ENCODE results near the gene ATP5F1D. TPM values are rescaled to one million over a fixed set of nuclear protein-coding genes. Genes with fewer than 3 reads are reported as not detected.

ATP5F1D gene
- total and polyA plus RNA-seq, 2 of the 13 experiments (the other 11 are each of a cell fraction or from before 2014, with no cell fraction given), result 39.4 to 78.7 TPM

GRCh38 chr19:1261798-1262622 lies 20.5 kb downstream of the ATP5F1D start (continued):
- TF ChIP-seq ZNF784 (CRISPR knock-in tag; IDR thresholded peaks at IDR 0.05; ENCODE audit: borderline replicate concordance) (no peak), ZFP82 (CRISPR knock-in tag; IDR thresholded peaks at IDR 0.05; ENCODE audit: borderline replicate concordance) (no peak), ZNF761 (CRISPR knock-in tag; conservative IDR thresholded peaks at IDR 0.05) (no peak), MED1 (CRISPR knock-in tag; IDR thresholded peaks at IDR 0.05) (peak; percentile 21; the same call in 1 of the 2 replicates), KAT8 (CRISPR knock-in tag; IDR thresholded peaks at IDR 0.05) (0 out of 2 replicates have a peak, but pooled peaks have one; percentile 19), TFDP2 (CRISPR knock-in tag; IDR thresholded peaks at IDR 0.05) (no peak), ZNF878 (CRISPR knock-in tag; IDR thresholded peaks at IDR 0.05) (no peak), MYNN (CRISPR knock-in tag; IDR thresholded peaks at IDR 0.05; ENCODE audit: low read depth) (no peak), HIC2 (CRISPR knock-in tag; IDR thresholded peaks at IDR 0.05; ENCODE audit: low read depth) (no peak; the same call in 1 of the 2 replicates), STAT5B (CRISPR knock-in tag; IDR thresholded peaks at IDR 0.05) (no peak), MLLT10 (CRISPR knock-in tag; IDR thresholded peaks at IDR 0.05) (no peak), MED8 (CRISPR knock-in tag; IDR thresholded peaks at IDR 0.05; ENCODE audit: insufficient replicate concordance) (peak; percentile 8), MAZ (IDR thresholded peaks at IDR 0.05; ENCODE audit: borderline replicate concordance, low read depth, low read length) (no peak), MAZ (CRISPR knock-in tag; IDR thresholded peaks at IDR 0.05; ENCODE audit: low read depth) (no peak), RFXAP (CRISPR knock-in tag; IDR thresholded peaks at IDR 0.05; ENCODE audit: borderline replicate concordance) (0 out of 2 replicates have a peak, but pooled peaks have one; percentile 4), MXD1 (CRISPR knock-in tag; IDR thresholded peaks at IDR 0.05) (no peak), TAF1 (CRISPR knock-in tag; IDR thresholded peaks at IDR 0.05) (0 out of 2 replicates have a peak, but pooled peaks have one; percentile 19), ZNF414 (CRISPR knock-in tag; IDR thresholded peaks at IDR 0.05) (no peak), NR2F1 (CRISPR knock-in tag; IDR thresholded peaks at IDR 0.05) (peak; percentile 63 to 81), ZNF276 (CRISPR knock-in tag; IDR thresholded peaks at IDR 0.05; ENCODE audit: low read depth) (no peak), MIXL1 (CRISPR knock-in tag; IDR thresholded peaks at IDR 0.05) (no peak)

All from HepG2 (cell line).